HG02588 (cell line): ENCODE results near the gene HPCAL4.

Source experiments
- ATAC-seq: cut with Tn5 transposase; IDR thresholded peaks from one replicate; pipeline ENCODE4 v1.9.1; 2021; ENCODE audit warnings: mild to moderate bottlenecking, moderate library complexity; ENCODE audit not compliant: unreplicated experiment

Gene HPCAL4

GRCh38 chr1:39631361-39632322 lies 59.6 kb downstream of the HPCAL4 start:
- no peak for ATAC-seq

DNA sequence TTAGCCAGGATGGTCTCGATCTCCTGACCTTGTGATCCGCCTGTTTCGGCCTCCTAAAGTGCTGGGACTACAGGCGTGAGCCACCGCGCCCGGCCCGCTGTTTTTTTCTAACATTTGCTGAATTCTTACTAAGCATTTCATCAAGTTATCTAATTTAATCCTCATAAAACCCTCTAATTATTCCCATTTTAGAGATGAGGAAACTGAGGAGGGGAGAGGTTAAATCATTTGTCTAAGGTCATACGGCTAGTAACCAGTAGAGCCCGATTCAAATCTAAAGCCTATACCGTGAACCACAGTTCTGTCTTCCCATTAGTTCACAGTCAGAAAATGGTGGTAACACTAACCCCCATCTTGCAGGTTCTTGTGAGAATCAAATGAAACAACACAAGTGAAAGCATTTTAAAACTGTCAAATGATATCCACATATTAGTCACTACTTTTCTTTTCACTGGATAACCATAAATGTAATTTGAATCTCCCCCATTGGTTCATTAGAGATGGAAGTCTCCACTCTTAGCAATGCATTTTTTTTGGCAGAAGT lies 62.4 kb downstream of the HPCAL4 start:
- ATAC-seq: no peak
